Measurements from ENCODE around the gene UCKL1.

GRCh38 chr20:63913768-63914167 lies 42.4 kb downstream of the UCKL1 start:
- no peak for TF ChIP-seq CTCF (IDR thresholded peaks at IDR 0.05)
- TF ChIP-seq EP300 (IDR thresholded peaks at IDR 0.05) = no peak
- TF ChIP-seq POLR2AphosphoS5 (IDR thresholded peaks at IDR 0.05) = no peak
- no peak for TF ChIP-seq POLR2A (IDR thresholded peaks at IDR 0.05)
